ENCODE results near the gene ANKRD44. TPM values are rescaled to one million over a fixed set of nuclear protein-coding genes. Genes with fewer than 3 reads are reported as not detected.

Gene ANKRD44
- total and polyA plus RNA-seq, 2 of the 8 experiments (the other 6 are each of a cell fraction or from before 2014, with no cell fraction given) = 1.2 to 1.3 TPM

DNA sequence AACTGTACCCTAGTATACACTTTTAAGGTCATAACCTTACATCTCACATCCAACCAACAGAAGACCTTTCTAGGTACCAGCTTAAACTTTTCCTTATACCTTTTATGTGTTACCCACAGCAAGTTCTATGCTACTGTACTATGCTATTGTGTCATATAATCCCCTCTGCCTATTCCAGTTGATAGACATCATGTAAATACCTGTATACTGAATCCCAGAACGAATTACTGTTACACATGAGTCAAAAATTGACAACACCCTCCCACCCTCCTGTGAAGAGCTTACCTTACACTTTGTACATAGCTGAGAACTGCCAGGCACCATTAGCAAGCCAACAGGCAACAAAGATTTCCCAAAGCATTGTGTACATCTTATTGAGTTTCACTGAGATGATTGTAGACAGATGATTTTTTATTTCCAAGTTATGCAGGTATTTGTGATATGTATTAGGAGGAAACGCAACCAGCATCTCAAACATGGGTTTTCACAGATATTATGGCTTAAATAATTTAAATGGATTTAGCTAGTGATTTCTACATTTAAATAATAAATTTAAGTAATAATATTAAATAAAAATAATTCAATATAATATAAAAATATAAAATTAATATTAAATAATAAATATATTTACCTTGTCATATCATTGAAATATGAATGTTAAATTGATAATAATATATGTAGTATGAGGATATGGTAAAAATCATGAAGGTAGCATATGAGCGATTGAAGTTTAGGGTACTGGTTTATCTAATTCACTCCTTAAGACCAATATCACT is 43.0 kb upstream of the ANKRD44 start (continued):
- no peak for TF ChIP-seq RNF2 (IDR thresholded peaks at IDR 0.05; ENCODE audit: borderline replicate concordance, low read depth, low read length, missing control alignments, poor library complexity, severe bottlenecking)

Data from H1 (cell line).